Epithelial cell of esophagus (primary cell): ENCODE results near the gene NAV3.
A peak's percentile ranks its signal among the peaks of the same experiment; 100 is the strongest.

Experiments used
- DNase-seq: peaks from one replicate; pipeline ENCODE4 v3.0.0; 2010; ENCODE audit warnings: low read depth
- H3K4me3 ChIP-seq: 2 replicates; pipeline ENCODE4 v1.5.1; 2011; ENCODE audit warnings: mild to moderate bottlenecking, low read length, control low read depth
- TF ChIP-seq, protein P1 (sequence below): IDR thresholded peaks from 2 replicates; pipeline ENCODE4 v1.5.1; 2011; ENCODE audit warnings: low read depth, mild to moderate bottlenecking, low read length, control low read depth, inconsistent platforms; ENCODE audit not compliant: insufficient read depth; ENCODE audit errors: missing control alignments

NAV3 gene

DNA sequence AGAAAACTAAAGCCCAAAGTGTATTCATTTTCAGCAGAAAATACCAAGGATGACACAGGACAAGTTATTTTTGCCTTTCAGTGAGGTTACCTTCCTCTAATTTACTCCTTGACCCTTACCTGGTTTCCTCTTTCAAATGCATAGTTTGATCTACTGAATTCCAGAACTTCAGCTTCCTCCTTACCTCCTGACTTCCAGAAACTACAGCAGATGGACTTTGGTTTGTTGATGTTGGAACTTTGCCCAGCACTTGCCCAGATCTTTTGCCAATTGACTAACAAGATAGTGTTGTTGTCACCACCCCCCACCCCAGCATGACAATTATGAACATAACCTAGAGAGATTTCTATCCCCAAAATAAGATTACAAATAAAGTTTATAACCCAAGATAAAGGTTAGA is 63.2 kb downstream of the NAV3 start:
- DNase-seq, result peak; percentile 25
- H3K4me3 ChIP-seq, result no peak overlapping the region
- TF ChIP-seq, protein P1, sequence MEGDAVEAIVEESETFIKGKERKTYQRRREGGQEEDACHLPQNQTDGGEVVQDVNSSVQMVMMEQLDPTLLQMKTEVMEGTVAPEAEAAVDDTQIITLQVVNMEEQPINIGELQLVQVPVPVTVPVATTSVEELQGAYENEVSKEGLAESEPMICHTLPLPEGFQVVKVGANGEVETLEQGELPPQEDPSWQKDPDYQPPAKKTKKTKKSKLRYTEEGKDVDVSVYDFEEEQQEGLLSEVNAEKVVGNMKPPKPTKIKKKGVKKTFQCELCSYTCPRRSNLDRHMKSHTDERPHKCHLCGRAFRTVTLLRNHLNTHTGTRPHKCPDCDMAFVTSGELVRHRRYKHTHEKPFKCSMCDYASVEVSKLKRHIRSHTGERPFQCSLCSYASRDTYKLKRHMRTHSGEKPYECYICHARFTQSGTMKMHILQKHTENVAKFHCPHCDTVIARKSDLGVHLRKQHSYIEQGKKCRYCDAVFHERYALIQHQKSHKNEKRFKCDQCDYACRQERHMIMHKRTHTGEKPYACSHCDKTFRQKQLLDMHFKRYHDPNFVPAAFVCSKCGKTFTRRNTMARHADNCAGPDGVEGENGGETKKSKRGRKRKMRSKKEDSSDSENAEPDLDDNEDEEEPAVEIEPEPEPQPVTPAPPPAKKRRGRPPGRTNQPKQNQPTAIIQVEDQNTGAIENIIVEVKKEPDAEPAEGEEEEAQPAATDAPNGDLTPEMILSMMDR, result no peak

DNA sequence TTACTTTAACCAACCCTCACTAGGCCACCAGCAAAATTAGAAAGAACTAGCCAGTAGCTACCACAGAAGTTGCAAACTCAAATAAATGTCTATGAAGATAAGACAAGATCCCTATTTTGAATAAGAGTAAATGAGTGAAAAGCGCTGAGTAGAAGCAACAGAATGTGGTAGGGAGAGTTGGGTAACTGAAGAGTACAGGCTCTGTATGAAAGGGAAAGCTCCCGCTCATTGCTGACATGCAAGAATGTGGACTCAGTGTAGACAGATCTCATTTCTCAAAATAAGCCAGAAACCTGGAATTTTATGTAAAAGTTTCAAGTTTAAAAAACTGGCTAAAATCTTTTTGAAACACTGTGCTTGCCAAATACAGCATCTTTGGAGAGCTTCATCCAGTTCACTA is 63.9 kb downstream of the NAV3 start:
- DNase-seq, result no peak
- TF ChIP-seq, protein P1, result no peak
- no peak overlapping the region for H3K4me3 ChIP-seq

DNA sequence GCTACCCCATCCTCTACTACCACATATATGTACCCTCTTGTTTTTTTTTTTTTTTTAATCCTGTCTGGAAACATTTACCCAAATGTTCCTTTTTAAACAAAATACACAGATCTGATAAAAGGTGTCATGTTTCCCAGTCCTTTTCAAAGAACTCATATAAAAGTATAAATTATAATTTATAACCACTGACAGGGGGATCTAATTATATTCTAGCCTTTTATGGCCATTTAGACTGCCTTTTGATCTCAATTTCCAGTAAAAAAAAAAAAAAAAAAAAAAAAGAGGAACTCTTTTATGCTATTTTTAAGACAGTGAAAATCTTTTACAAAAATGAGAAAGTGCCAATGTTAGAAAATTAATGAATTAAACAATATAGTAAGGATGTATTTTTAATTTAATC is 65.0 kb downstream of the NAV3 start:
- DNase-seq, result no peak
- no peak overlapping the region for H3K4me3 ChIP-seq
- TF ChIP-seq, protein P1, result no peak

DNA sequence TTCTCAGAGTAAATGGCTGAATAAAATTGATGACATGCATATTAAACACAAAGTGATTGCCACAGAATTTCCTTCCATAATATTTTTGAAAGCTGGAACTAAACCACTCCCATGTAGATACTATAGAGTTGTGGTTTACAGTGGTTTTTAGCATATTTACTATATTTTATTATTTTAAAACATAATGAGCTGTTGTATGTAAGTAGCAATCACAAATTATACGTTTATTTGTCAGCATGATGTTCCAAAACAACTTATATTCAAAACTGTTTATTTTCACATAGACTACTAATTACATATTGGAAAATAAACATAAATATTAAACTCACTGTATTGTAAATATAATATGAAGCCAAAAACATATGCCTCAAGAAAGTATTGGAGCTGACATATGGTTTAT is 77.2 kb downstream of the NAV3 start:
- DNase-seq, result no peak
- TF ChIP-seq, protein P1, result no peak
- H3K4me3 ChIP-seq, result no peak overlapping the region

DNA sequence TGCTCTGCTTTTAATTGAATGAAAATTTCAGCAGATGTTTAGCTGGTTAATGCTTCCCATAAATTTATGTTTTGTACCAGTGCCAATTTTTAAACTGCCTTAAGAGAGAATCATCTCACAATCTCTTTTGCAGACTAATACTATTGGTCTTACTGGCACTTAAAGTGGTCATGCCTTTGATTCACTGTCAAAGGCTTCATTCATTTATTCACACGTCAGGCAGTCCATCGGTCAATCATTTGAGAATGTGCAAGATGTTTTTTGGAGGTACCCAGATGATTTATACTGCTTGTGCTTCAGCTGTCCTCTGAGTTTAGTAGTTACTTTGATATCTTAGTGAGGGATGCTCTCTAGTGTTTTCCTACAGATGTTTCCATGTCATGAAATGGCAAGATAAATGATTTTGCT is 83.4 kb downstream of the NAV3 start:
- no peak for DNase-seq

DNA sequence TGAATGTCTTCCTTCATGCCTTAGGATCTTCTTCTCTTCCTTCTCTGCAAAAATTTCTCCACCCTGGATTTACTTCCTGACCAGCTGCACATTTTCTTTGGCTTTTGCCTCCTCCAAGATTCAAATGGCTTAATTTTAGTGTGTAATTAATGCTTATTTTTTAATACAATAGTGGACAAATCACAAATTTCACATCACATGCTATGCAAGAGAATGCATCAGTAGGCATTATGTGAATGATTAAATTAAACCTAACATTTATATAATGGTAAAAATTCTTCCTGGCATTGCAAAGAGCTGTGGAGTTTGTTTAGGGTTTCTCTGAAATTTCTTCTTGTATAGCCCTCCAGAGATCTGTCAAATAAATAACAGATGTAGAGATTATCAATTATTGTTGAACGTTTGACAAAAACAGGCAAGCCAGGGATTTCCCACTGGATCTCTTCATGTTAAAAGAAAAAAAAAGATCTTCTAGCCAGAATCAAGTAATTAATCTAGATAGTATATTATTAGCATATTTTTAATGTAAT is 84.4 kb downstream of the NAV3 start:
- no peak overlapping the region for H3K4me3 ChIP-seq
- DNase-seq, result no peak
- TF ChIP-seq, protein P1, result no peak

More for the DNA sequence above, 83.4 kb downstream of the NAV3 start:
- TF ChIP-seq, protein P1, result no peak
- H3K4me3 ChIP-seq, result no peak overlapping the region

DNA sequence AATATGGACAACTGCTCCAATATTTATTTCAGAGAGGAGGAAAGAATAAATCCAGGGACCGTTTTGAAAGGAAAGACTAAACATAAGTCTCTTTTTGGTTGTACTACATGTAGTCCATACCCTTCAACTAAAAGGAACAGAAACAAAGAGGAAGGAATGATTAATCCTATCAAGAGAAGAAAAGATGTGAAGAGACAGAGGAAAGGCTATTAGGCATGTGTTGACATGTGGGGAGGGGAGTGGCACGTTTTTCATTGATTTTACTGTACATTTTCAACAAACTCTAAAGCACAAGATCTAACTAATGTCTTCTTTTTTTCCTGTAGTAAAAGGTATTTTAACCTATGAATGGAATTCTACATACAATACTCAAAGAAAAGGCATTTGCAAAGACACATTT is 85.6 kb downstream of the NAV3 start:
- H3K4me3 ChIP-seq, result no peak overlapping the region
- DNase-seq, result peak; percentile 57
- TF ChIP-seq, protein P1, result no peak
